SK-N-SH (cell line): ENCODE results near the gene DGUOK. TPM values are rescaled to one million over a fixed set of nuclear protein-coding genes. Genes with fewer than 3 reads are reported as not detected.

ENCODE experiments used
- CTCF ChIA-PET: fragments of 300-600, 350-600 bp; formaldehyde crosslinking; extraction: SDS; loops from one replicate; lab custom pipeline; 2021; lab: Yijun Ruan, JAX
- POLR2A ChIA-PET: fragments of 350-600 bp; sonication (Branson Sonifier 250); formaldehyde crosslinking; extraction: SDS; loops from one replicate; lab custom pipeline; 2020; ENCODE audit warnings: antibody characterized with exemption, inconsistent platforms; lab: Yijun Ruan, JAX
- DNase-seq: peaks from one replicate; pipeline ENCODE4 v3.0.0; 2012
- H2AFZ ChIP-seq: fragments of 200-600 bp; sonication (generic); 2 replicates; pipeline ENCODE4 v1.8.1; 2016; ENCODE audit warnings: antibody characterized with exemption, mild to moderate bottlenecking, low read depth
- H3F3A ChIP-seq: fragments of 200-600 bp; sonication (generic); replicated peaks from 2 replicates; pipeline ENCODE3; 2016; ENCODE audit warnings: antibody characterized with exemption, mild to moderate bottlenecking; ENCODE audit not compliant: insufficient read depth
- H3K27ac ChIP-seq, 2 experiments: fragments of 200-500 bp in 1 of 2; fragments of 200-600 bp in 1 of 2; sonication (Bioruptor generic) in 1 of 2; sonication (generic), shearing (Covaris generic) in 1 of 2; 2 replicates each; pipeline versions ENCODE4 v1.5.1 to v1.6.1; 2014 to 2016; ENCODE audit warnings: low read depth in 2 of 2, inconsistent platforms in 1 of 2, low read length in 1 of 2, mild to moderate bottlenecking in 1 of 2, mixed read lengths in 1 of 2
- H3K27me3 ChIP-seq: fragments of 200-600 bp; sonication (generic), shearing (Covaris generic); 2 replicates; pipeline ENCODE4 v1.6.1; 2016; ENCODE audit warnings: mixed run types; ENCODE audit not compliant: insufficient read depth
- H3K36me3 ChIP-seq, 2 experiments: fragments of 200-500 bp in 1 of 2; fragments of 200-600 bp in 1 of 2; sonication (Bioruptor generic) in 1 of 2; sonication (generic) in 1 of 2; replicated peaks in 1 of 2; 2 replicates each; pipeline versions ENCODE3 to v1.5.1; 2014 to 2016; ENCODE audit warnings: low read length in 1 of 2, mild to moderate bottlenecking in 1 of 2; ENCODE audit not compliant: insufficient read depth in 2 of 2, control insufficient read depth in 1 of 2
- H3K4me1 ChIP-seq, 2 experiments: fragments of 200-500 bp in 1 of 2; fragments of 200-600 bp in 1 of 2; sonication (Bioruptor generic) in 1 of 2; sonication (generic), shearing (Covaris generic) in 1 of 2; 2 replicates each; pipeline versions ENCODE4 v1.5.1 to v1.6.1; 2014 to 2016; ENCODE audit warnings: low read depth in 1 of 2, low read length in 1 of 2, mixed run types in 1 of 2; ENCODE audit not compliant: insufficient read depth in 2 of 2, control insufficient read depth in 1 of 2
- H3K4me2 ChIP-seq: fragments of 200-600 bp; sonication (generic), shearing (Covaris generic); 2 replicates; pipeline ENCODE4 v1.6.1; 2017; ENCODE audit warnings: mixed run types
- H3K4me3 ChIP-seq, 2 experiments: fragments of 200-500 bp in 1 of 2; fragments of 200-600 bp in 1 of 2; sonication (Bioruptor generic) in 1 of 2; sonication (generic), shearing (Covaris generic) in 1 of 2; 2 replicates each; pipeline versions ENCODE4 v1.5.1 to v1.8.1; 2014 to 2016; ENCODE audit warnings: low read depth in 2 of 2, inconsistent platforms in 1 of 2, low read length in 1 of 2, mild to moderate bottlenecking in 1 of 2, mixed read lengths in 1 of 2, moderate library complexity in 1 of 2
- H3K79me2 ChIP-seq: fragments of 200-600 bp; sonication (generic); 2 replicates; pipeline ENCODE4 v1.8.1; 2017; ENCODE audit warnings: mild to moderate bottlenecking; ENCODE audit not compliant: insufficient read depth
- H3K9ac ChIP-seq: fragments of 200-600 bp; sonication (generic); 2 replicates; pipeline ENCODE4 v1.6.1; 2017; ENCODE audit warnings: mixed run types
- H3K9me2 ChIP-seq: fragments of 200-600 bp; sonication (generic); 2 replicates; pipeline ENCODE4 v1.6.1; 2017; ENCODE audit warnings: mixed run types
- H3K9me3 ChIP-seq: fragments of 200-600 bp; sonication (generic); 2 replicates; pipeline ENCODE4 v1.6.1; 2017; ENCODE audit warnings: mixed run types, mild to moderate bottlenecking, moderate library complexity
- H4K20me1 ChIP-seq: fragments of 200-600 bp; sonication (generic); 2 replicates; pipeline ENCODE4 v1.6.1; 2017; ENCODE audit warnings: mild to moderate bottlenecking, mixed run types; ENCODE audit not compliant: insufficient read depth
- CTCF ChIP-seq: fragments of 200-600 bp; sonication (generic); IDR thresholded peaks from 2 replicates; pipeline ENCODE4 v1.6.1; 2017; ENCODE audit warnings: antibody characterized with exemption, mild to moderate bottlenecking, moderate library complexity
- ELF1 ChIP-seq: IDR thresholded peaks from 2 replicates; pipeline ENCODE4 v1.4.0; 2012
- EP300 ChIP-seq, 2 experiments: IDR thresholded peaks; 2 replicates each; pipeline versions ENCODE4 v1.4.0 to v1.6.1; 2012; ENCODE audit warnings: borderline replicate concordance in 1 of 2, low read depth in 1 of 2, low read length in 1 of 2
- FOSL2 ChIP-seq: IDR thresholded peaks from 2 replicates; pipeline ENCODE4 v1.4.0; 2012; ENCODE audit warnings: low read depth, mild to moderate bottlenecking, moderate library complexity, borderline replicate concordance
- FOXJ3 ChIP-seq: sonication (generic); formaldehyde crosslinking; IDR thresholded peaks from 2 replicates; pipeline ENCODE4 v1.5.1; 2020; ENCODE audit warnings: mild to moderate bottlenecking, missing genetic modification reagents
- FOXM1 ChIP-seq: IDR thresholded peaks from 2 replicates; pipeline ENCODE4 v1.4.0; 2012; ENCODE audit warnings: low read depth, mild to moderate bottlenecking
- MAX ChIP-seq: IDR thresholded peaks from 2 replicates; pipeline ENCODE4 v1.4.0; 2012; ENCODE audit warnings: low read depth
- MEF2A ChIP-seq: IDR thresholded peaks from 2 replicates; pipeline ENCODE4 v1.4.0; 2012; ENCODE audit warnings: low read depth, borderline replicate concordance
- MXI1 ChIP-seq: IDR thresholded peaks from 2 replicates; pipeline ENCODE4 v1.6.1; 2012; ENCODE audit warnings: mild to moderate bottlenecking, low read depth, low read length, improper control_type of control experiment
- NRF1 ChIP-seq: IDR thresholded peaks from 2 replicates; pipeline ENCODE4 v1.6.1; 2012; ENCODE audit warnings: low read depth, mild to moderate bottlenecking, low read length
- PBX3 ChIP-seq: IDR thresholded peaks from 2 replicates; pipeline ENCODE4; 2012
- POLR2AphosphoS5 ChIP-seq: IDR thresholded peaks from 2 replicates; pipeline ENCODE4 v1.6.1; 2012; ENCODE audit warnings: low read depth, low read length
- RAD21 ChIP-seq: IDR thresholded peaks from 2 replicates; pipeline ENCODE4 v1.6.1; 2012; ENCODE audit warnings: mild to moderate bottlenecking, low read length
- RCOR1 ChIP-seq: fragments of 150-350 bp; IDR thresholded peaks from 2 replicates; pipeline ENCODE4 v1.6.1; 2017; ENCODE audit warnings: antibody characterized with exemption, low read length
- REST ChIP-seq: IDR thresholded peaks from 2 replicates; pipeline ENCODE4 v1.6.1; 2012; ENCODE audit warnings: mild to moderate bottlenecking, low read depth, low read length, moderate library complexity
- RXRA ChIP-seq: IDR thresholded peaks from 2 replicates; pipeline ENCODE4 v1.4.0; 2012; ENCODE audit warnings: low read depth, mild to moderate bottlenecking, borderline replicate concordance
- SIN3A ChIP-seq: IDR thresholded peaks from 2 replicates; pipeline ENCODE4 v1.6.1; 2012; ENCODE audit warnings: low read depth, mild to moderate bottlenecking, low read length, moderate library complexity, borderline replicate concordance
- TCF12 ChIP-seq: IDR thresholded peaks from 2 replicates; pipeline ENCODE4 v1.4.0; 2012
- ZBTB33 ChIP-seq: IDR thresholded peaks from 2 replicates; pipeline ENCODE4 v1.4.0; 2012; ENCODE audit warnings: low read depth, borderline replicate concordance
- WGBS: methylation state at CpG from one replicate; pipeline ENCODE4 v1.1.6; 2017; ENCODE audit warnings: low lambda C conversion rate; 5-methylcytosine and 5-hydroxymethylcytosine counted together
- polyA plus RNA-seq, 3 experiments: library from polyadenylated mRNA; depleted of rRNA; stranded (reverse); fragments of >200 nt; gene quantifications; 2 replicates each; pipeline ENCODE4 v1.2.3, GENCODE V29; 2012
- TF ChIP-seq, protein P1 (sequence below): IDR thresholded peaks from 2 replicates; pipeline ENCODE4 v1.4.0; 2012; ENCODE audit warnings: low read depth, borderline replicate concordance

The DGUOK gene
- polyA plus RNA-seq, 1 of the 3 experiments (the other 2 are of a cell fraction), result 122 TPM

GRCh38 chr2:73930386-73930785, 3.7 kb downstream of the DGUOK start:
- Histone ChIP-seq H3K9ac (no peak overlapping the region), H3K79me2 (peaks cover 84% of the 10 kb centered on the region), H3K9me3 (no peaks in the 10 kb centered on the region), H3K4me1 (peaks cover 20 to 23% of the 10 kb centered on the region in 2 experiments; a peak in 3 of 4 replicates), H3K4me2 (no peak overlapping the region), H2AFZ (no peak overlapping the region), H3K27ac (no peak overlapping the region), H3K36me3 (peaks cover 22 to 23% of the 10 kb centered on the region in 2 experiments), H3K9me2 (no peaks in the 10 kb centered on the region), H3K27me3 (no peaks in the 10 kb centered on the region), H4K20me1 (peaks cover 70% of the 10 kb centered on the region), H3F3A (peaks cover 11% of the 10 kb centered on the region), H3K4me3 (no peak overlapping the region)
- ChIA-PET POLR2A (no interaction called here), CTCF (no interaction called here)
- WGBS, result 31% methylated on average over 2 of the region's 2 CpGs
- TF ChIP-seq ELF1 (no peak), RAD21 (no peak), SIN3A (no peak), RCOR1 (no peak), NRF1 (no peak), ZBTB33 (no peak), TCF12 (no peak), PBX3 (no peak), FOSL2 (no peak), MXI1 (no peak), FOXM1 (no peak), CTCF (no peak), MEF2A (no peak), EP300 (IDR thresholded peaks at IDR 0.05; ENCODE audit: borderline replicate concordance in 1 of 2, low read depth in 1 of 2, low read length in 1 of 2) (no peak), REST (no peak), MAX (no peak), FOXJ3 (CRISPR knock-in tag) (no peak), POLR2AphosphoS5 (no peak), RXRA (no peak)
- TF ChIP-seq, protein P1, sequence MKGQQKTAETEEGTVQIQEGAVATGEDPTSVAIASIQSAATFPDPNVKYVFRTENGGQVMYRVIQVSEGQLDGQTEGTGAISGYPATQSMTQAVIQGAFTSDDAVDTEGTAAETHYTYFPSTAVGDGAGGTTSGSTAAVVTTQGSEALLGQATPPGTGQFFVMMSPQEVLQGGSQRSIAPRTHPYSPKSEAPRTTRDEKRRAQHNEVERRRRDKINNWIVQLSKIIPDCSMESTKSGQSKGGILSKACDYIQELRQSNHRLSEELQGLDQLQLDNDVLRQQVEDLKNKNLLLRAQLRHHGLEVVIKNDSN, result no peak
- no peak for DNase-seq
